GM13977 (cell line): ENCODE data around the gene FAM76A.
A peak's percentile ranks its signal among the peaks of the same experiment; 100 is the strongest.

Experiments used
- DNase-seq: peaks from one replicate; pipeline ENCODE4 v3.0.0; 2012; ENCODE audit warnings: low spot score
- in situ Hi-C: fragments of 300-500 bp; cut with MboI; formaldehyde crosslinking; loops from one replicate; pipeline ENCODE4 v1.12.0; 2022; ENCODE audit warnings: low sequenced_read_pairs, low pct_unique_long_range_greater_than_20kb, mixed read lengths, inconsistent platforms; ENCODE audit not compliant: unreplicated experiment
- TF ChIP-seq, protein P1 (sequence below): IDR thresholded peaks from 2 replicates; pipeline ENCODE4 v1.5.1; 2012; ENCODE audit warnings: mild to moderate bottlenecking, control low read depth; ENCODE audit not compliant: insufficient read depth; ENCODE audit errors: extremely low read depth, missing control alignments

The FAM76A gene

DNA sequence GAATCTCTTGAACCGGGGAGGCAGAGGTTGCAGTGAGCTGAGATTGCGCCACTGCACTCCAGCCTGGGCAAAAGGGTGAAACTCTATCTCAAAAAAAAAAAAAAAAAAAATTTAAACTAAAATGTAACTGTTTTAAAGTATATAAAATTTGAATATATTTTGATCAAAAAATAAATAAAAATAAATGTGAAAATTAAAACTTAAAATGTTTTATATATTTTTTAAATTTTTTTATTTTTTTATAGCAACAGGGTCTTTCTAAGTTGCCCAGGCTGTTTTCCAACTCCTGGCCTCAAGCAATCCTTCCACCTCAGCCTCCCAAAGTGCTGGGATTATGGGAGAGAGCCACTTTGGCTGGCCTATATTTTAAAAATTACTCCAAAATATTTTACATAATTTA is 15.2 kb upstream of the FAM76A start:
- in situ Hi-C loops = no loop called here
- DNase-seq = no peak
- TF ChIP-seq, protein P1, sequence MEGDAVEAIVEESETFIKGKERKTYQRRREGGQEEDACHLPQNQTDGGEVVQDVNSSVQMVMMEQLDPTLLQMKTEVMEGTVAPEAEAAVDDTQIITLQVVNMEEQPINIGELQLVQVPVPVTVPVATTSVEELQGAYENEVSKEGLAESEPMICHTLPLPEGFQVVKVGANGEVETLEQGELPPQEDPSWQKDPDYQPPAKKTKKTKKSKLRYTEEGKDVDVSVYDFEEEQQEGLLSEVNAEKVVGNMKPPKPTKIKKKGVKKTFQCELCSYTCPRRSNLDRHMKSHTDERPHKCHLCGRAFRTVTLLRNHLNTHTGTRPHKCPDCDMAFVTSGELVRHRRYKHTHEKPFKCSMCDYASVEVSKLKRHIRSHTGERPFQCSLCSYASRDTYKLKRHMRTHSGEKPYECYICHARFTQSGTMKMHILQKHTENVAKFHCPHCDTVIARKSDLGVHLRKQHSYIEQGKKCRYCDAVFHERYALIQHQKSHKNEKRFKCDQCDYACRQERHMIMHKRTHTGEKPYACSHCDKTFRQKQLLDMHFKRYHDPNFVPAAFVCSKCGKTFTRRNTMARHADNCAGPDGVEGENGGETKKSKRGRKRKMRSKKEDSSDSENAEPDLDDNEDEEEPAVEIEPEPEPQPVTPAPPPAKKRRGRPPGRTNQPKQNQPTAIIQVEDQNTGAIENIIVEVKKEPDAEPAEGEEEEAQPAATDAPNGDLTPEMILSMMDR = no peak

DNA sequence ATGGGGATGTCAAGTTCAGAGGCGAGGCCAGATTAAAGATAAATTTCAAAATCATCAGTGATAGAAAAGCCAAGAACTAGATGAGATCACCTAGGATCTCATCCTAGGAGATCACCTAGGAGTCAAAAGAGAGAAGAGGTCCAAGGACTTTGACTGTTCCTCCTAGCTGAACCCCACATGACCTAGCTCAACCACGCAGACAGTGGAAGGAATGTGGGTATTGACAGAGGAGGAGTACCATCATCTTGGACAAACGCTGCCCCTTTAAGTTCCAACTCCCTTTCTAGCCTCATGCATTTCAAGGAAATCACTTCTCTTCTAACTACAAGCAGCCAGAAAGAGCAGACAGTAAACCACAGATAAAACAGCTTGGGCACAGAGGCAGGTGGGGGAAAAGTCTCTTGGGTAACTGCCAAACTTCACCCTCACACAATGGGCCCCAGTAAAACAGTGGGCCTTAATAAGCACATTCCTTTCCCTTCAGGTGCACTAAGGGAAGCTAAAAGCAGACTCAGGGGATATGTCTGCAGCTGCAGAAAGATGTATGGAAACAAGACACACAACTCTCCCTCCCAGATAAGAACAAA is 12.5 kb upstream of the FAM76A start:
- in situ Hi-C loops = no loop called here
- TF ChIP-seq, protein P1 = no peak
- DNase-seq = no peak

GRCh38 chr1:27713869-27714513 is 11.8 kb upstream of the FAM76A start:
- no peak for DNase-seq
- TF ChIP-seq, protein P1 = no peak
- in situ Hi-C loops = no loop called here

- no peak for DNase-seq
- in situ Hi-C loops = no loop called here
- TF ChIP-seq, protein P1 = no peak
Measured at GRCh38 chr1:27716262-27716895, 9.4 kb upstream of the FAM76A start.

DNA sequence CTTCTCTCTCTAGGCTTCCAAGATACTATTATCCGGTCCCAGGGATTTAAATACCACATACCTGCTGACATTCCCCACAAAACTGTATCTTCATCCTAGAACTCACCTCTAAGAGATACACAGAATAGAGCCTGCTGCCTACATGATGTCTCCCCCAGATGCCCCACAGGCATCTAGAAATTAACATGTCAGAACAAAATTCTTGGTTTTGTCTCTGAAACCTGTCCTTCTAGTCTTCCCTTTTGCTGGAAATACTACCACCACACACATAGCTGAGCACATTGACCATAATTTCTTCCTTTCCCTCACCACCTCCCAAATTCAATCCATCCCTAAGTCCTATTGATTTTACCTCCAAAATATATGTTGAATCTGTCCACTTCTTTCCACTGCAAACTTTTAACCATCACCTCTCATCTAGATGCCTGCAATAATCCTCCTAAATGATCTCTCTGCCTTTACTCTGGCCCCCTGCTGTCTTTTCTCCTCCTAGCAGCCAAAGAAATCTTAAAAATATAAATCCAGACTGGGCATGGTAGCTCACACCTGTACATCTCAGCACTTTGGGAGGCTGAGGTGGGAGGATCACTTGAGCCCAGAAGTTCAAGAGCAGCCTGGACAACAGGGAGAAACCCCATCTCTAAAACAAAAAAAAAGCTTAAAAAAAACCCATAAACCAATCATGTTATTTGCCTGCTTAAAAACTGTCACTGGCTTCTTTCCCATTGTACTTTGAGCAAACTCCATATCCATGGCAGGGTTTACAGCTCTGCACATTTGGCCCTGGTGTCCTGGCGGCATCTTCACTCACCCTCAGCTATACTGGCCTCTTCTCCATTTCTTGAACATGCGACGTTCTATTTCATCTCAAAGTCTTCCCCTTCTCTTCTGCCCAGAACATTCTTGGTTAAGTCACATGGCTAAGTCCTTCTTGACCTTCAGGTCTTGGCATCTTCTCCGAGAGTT is 6.2 kb upstream of the FAM76A start:
- DNase-seq = no peak
- TF ChIP-seq, protein P1 = peak; percentile 36
- in situ Hi-C loops = no loop called here

DNA sequence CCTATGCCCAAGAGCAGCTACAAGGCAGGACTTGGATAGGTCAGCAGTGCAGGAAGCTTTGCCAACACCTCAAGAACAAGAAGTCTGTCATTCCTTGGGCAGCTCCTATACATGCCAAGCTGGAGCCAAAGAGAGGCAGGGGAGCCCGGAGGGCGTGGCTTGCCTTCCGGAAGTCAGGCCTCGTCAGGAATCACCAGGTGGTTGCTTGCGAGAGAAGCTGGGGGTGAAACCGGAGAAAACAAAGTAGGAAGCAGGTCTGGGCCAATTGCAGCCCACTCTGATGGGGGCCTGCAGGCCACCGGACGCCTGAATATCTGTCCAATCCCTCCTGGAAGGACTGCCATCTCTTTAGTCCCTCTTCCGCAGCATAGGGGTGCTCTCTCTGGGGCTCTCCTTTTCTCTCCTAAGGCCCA is 794 bp upstream of the FAM76A start:
- DNase-seq = no peak
- TF ChIP-seq, protein P1 = no peak
- in situ Hi-C loops = no loop called here
